H4 (cell line): ENCODE measurements around the gene TUBB8B. TPM values are rescaled to one million over a fixed set of nuclear protein-coding genes. Genes with fewer than 3 reads are reported as not detected.
"Not testable (repeated sequence)": the region's sequence is repeated elsewhere in the genome, so short reads cannot be mapped to it uniquely, and the experiment has no call there.

Source experiments
- DNase-seq: peaks from one replicate; pipeline ENCODE4 v3.0.0-alpha.2; 2015; ENCODE audit warnings: low spot score
- total RNA-seq: library from RNA; depleted of rRNA; stranded (reverse); fragments of >200 nt; shearing (Covaris generic); gene quantifications from 2 replicates; pipeline ENCODE4 v1.2.3, GENCODE V29; 2014; rRNA removed

TUBB8B gene
- total RNA-seq, result not detected in 2 replicates

GRCh38 chr18:49176-49665, at the start of gene TUBB8B:
Gene TUBB8B (minus strand): TSS chr18:49615. CDS start chr18:49557, 58 bp downstream.
- not testable (repeated sequence) for DNase-seq

DNA sequence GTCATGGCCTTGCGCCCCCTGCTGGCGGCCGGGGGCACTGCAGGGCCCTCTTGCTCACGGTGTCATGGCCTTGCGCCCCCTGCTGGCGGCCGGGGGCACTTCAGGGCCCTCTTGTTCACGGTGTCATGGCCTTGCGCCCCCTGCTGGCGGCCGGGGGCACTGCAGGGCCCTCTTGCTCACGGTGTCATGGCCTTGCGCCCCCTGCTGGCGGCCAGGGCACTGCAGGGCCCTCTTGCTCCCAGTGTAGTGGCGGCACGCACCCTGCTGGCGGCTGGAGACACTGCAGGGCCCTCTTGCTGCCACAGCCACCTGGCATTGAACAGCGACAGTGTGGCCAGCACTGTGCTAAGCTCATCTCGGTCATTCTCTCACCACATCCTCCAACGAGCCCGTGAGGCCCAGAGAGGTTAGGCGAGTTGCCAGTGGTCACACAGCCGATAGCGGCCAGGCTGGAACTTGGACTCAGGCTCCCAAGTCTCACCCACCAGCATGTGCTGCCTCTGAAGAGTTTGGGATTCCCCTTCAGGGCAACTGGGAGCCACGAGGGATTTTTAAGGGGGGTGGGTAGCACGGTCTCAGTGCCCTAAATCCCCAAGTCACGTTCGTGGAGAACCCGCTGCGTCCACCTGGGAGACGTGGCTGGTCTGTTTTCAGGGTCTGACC, 48.0 kb upstream of the TUBB8B start:
- not testable (repeated sequence) for DNase-seq

- DNase-seq, result not testable (repeated sequence)
Measured at GRCh38 chr18:96767-97131, 47.3 kb upstream of the TUBB8B start.

DNA sequence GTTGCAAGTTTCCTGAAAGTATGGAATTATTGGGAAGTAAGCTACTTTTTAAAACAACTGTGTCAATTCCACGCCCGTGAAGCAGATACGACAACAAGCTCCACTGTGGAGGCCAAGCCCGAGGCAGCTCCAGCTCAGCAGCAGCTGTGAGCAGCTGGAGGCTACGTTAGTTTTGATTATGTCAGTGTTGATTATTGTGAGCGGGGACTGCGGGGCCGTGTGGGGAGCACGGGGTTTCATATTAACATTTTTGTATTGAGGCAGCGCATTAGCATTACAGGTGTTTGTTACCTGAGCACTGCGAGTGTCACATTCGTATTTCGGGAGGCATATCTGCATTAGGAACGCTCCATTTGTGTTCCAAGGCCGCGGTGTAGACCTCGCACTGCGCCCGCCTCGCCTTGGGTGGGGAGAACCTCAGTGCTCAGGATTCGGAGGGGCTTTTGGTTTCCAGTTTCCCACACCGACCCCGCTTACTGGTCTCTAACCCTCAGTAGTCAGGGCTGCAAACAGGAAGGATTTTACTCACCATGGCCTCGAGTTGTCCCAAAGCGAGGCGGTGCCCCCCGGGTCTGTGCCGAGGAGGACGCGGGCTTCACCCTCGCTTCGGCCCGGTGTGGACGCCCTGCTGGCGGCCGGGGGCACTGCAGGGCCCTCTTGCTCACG, 46.8 kb upstream of the TUBB8B start:
- not testable (repeated sequence) for DNase-seq

DNA sequence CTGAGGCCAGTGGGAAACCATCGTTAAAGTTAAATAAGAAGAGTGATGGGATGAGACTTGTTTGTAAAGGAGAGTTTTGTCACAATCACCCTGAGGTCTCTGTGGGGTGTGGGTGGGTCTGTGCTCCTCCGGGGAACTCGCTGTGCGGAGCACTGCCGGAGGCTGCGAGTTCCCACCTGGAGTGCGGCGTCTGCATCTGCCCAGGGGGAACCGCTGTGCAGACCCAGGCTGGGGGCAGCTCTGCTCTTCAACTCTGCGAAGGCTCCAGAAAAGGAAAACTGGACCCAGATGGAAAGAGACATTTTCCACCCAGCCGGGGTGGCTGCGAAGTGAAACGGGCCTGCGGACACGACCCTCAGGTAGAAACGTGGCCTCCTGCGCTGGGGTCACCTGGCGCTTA, 46.2 kb upstream of the TUBB8B start:
- not testable (repeated sequence) for DNase-seq

DNA sequence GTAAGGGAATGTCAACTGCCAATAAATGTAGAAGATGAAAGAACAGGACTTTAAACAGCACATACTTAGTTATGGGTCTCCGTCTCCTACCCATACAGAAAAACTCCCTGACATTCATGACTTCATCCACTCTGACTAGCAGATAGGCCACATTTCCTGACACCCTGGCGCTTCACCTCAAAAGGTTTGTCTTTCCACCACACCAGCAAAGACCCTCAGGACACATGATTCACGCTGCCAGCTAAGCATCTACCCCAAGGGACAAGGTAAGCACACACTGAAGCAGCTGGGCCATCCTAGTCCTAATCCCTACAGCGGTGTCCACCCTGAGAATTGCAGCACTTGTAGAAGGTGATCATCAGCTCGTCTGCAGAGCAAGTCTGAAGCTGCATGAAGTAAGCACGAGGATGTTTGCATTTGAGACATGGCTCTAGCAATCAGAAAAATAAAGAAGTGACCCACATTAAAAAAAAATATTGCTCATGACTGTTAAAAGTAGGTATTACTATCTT, 44.5 kb upstream of the TUBB8B start:
- DNase-seq, result not testable (repeated sequence)

- DNase-seq, result not testable (repeated sequence)
Measured at GRCh38 chr18:91561-91960, 42.1 kb upstream of the TUBB8B start.

DNA sequence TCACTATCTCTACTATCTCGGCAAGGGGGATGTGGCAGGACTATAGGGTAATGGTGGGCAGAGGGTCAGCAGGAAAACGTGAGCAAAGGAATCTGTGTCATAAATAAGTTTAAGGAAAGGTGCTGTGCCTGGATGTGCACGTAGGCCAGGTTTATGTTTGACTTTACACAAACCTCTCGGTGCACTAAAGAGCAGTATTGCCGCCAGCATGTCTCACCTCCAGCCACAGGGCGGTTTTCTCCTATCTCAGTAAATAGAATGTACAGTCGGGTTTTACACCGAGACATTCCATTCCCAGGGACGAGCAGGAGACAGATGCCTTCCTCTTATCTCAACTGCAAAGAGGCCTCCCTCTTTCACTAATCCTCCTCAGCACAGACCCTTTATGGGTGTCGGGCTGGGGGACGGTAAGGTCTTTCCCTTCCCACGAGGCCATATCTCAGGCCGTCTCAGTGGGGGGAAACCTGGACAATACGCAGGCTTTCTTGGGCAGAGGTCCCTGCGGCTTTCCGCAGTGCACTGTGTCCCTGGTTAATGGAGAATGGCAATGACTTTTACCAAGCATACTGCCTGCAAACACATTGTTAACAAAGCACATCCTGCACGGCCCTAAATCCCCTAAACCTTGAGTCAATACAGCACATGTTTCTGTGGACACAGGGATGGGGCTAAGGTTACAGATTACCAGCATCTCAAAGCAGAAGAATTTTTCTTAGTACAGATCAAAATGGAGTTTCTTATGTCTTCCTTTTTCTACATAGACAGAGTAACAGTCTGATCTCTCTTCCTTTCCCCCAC, 41.2 kb upstream of the TUBB8B start:
- DNase-seq, result not testable (repeated sequence)

- DNase-seq, result not testable (repeated sequence)
Measured at GRCh38 chr18:89124-89523, 39.7 kb upstream of the TUBB8B start.

- DNase-seq, result not testable (repeated sequence)
Measured at GRCh38 chr18:84801-85200, 35.4 kb upstream of the TUBB8B start.

DNA sequence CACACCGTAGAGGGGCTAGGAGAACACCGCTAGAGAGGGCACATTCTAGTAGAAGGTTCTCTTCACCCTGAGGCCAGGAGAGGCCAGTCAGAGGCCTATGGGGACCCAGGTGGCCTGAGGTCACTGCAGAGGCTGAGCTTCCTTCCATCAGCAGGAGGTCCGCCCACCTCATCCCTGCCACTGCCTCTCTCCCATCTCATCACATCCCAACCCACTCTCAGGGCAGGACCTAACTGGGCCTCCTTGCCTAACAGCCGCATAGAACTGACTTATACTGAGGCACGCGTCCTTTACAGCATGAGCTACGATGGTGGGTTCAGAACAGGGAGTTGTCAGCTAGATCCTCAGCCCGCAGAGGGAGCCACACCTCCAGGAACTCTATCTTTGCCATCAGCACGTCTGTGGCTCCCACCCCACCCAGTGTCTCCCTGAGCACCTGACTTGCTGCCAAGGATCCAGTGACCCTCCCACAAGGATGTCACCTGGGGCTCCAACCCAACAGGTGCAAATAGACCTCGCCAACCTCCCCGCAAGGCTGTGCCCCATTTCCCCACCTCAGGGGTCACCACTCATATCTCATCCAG, 33.3 kb upstream of the TUBB8B start:
- not testable (repeated sequence) for DNase-seq

DNA sequence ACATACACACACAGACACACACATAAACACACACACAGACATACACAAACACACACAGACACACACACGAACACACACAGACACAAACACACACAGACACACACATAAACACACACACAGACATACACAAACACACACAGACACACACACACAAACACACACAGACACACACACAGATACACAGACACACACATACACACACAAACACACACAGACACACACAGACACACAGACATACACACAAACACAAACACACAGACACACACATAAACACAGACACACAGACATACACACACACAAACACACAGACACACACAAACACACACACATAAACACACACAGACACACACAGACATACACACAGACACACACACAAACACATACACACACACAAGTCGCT, 31.5 kb upstream of the TUBB8B start:
- DNase-seq, result not testable (repeated sequence)

DNA sequence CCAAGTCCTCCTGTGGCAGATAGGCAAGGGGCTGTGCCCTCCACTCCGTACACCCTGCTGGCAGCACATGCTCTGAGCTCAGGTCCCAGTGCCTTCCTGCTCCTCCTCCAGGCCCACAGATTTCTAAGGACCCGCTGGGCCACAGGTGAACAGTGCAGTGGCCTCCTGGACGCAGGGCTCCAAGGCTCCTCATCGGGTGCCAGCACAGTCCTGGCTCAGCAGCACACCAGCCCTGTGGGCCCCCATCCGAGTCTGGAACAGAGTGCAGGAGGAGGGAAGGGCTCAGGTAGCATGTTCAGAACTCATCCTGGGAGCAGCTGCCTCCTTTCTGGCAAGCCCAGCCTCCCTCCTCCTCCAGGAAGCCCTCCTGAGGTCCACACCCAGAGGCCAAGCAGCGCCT, 30.8 kb upstream of the TUBB8B start:
- DNase-seq, result not testable (repeated sequence)

DNA sequence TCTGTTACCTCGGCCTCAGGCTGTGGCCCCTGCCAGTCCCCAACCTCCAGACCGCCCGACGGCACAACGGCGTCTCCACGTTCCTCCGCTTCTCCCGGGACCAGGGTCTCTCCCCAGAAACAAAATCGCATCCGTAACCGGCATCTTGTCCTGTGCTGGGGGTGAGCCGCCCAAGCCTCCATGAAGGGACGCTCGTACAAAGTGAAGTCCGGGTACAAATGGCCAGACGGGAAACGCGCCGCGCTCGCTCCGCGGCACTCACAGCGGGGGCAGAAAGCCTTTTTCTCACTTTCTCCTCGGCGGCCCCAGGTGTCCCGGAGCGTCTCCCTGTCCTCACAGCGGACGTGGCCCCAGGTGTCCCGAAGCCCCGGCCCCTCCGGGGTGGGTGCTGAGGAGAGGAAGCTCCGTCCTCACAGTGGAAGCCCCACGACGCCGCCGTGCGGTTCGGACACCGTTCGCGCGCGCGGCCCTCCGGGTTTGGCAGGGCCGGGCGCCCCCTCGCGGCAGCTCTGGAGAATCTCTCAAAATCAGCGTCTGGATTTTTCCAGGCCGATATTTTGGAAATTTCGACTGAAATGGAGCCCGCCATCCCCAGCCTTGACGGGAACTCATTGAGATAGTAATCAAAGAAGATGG, 26.2 kb upstream of the TUBB8B start:
- not testable (repeated sequence) for DNase-seq

DNA sequence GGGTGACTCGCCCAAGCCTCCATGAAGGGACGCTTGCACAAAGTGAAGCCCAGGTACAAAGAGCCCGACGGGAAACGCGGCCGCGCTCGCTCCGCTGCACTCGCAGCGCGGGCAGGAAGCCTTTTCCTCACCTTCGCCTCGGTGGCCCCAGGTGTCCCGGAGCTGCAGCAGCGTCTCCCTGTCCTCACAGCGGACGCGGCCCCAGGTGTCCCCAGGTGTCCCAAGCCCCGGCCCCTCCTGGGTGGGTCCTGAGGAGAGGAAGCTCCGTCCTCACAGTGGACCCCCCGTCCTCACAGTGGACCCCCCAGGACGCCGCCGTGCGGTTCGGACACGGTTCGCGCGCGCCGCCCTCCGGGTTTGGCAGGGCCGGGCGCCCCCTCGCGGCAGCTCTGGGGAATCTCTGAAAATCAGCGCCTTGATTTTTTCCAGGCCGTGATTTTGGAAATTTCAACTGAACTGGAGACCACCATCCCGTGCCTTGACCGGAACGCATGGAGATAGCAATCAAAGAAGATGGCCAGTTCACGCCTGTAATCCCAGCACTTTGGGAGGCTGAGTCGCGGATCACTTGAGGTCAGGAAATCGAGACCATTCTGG, 23.9 kb upstream of the TUBB8B start:
- not testable (repeated sequence) for DNase-seq

DNA sequence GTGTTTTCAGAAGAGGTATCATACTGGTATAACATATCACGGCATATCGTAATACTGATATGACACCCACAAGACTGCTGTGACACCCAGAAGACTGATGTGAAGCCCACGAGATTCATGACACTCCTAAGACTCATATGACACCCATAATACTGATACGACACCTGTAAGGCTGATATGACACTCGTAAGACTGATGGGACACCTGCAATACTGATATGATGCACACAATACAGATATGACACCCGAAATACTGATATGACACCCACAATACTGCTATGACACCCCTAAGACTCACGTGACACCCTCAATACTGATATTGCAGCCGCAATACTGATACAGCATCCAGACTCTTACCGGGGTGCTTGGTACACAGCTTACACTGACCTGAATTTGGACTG, 18.3 kb upstream of the TUBB8B start:
- DNase-seq, result not testable (repeated sequence)

- DNase-seq, result not testable (repeated sequence)
Measured at GRCh38 chr18:64279-64678, 14.9 kb upstream of the TUBB8B start.

GRCh38 chr18:63656-64055, 14.2 kb upstream of the TUBB8B start:
- not testable (repeated sequence) for DNase-seq

DNA sequence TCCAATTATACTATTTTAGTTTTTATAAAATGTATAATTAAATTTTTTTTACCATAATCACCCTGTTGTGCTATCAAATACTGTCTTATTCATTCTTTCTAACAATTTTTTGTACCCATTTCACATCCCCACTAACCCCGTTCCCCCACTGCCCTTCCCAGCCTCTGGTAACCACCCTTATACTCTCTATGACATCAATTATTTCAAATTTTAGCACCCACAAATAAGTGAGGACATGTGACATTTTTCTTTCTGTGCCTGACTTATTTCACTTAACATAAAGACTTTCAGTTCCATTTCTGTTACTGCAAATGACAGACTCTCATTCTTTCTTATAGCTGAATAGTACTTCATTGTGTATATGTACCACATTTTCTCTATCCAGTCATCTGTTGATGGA, 5.0 kb upstream of the TUBB8B start:
- DNase-seq, result not testable (repeated sequence)

GRCh38 chr18:48696-49095, 719 bp downstream of the TUBB8B start:
- DNase-seq, result not testable (repeated sequence)

GRCh38 chr18:13177-13576, 36.2 kb downstream of the TUBB8B start:
- not testable (repeated sequence) for DNase-seq
